SK-N-SH (cell line): ENCODE results near the gene INTS3.

Experiments used
- EP300 ChIP-seq, 2 experiments: IDR thresholded peaks; 2 replicates each; pipeline versions ENCODE4 v1.4.0 to v1.6.1; 2012; ENCODE audit warnings: borderline replicate concordance in 1 of 2, low read depth in 1 of 2, low read length in 1 of 2
- EZH2phosphoT487 ChIP-seq: fragments of 200-600 bp; sonication (generic); IDR thresholded peaks from 2 replicates; pipeline ENCODE4 v1.6.1; 2017; ENCODE audit warnings: low read depth, mixed run types, mild to moderate bottlenecking, antibody characterized with exemption, moderate library complexity, borderline replicate concordance
- JUND ChIP-seq: IDR thresholded peaks from 2 replicates; pipeline ENCODE4 v1.4.0; 2012
- MEF2A ChIP-seq: IDR thresholded peaks from 2 replicates; pipeline ENCODE4 v1.4.0; 2012; ENCODE audit warnings: low read depth, borderline replicate concordance
- POLR2AphosphoS5 ChIP-seq: IDR thresholded peaks from 2 replicates; pipeline ENCODE4 v1.6.1; 2012; ENCODE audit warnings: low read depth, low read length
- RAD21 ChIP-seq: IDR thresholded peaks from 2 replicates; pipeline ENCODE4 v1.6.1; 2012; ENCODE audit warnings: mild to moderate bottlenecking, low read length
- TF ChIP-seq, protein P1 (sequence below): fragments of 200-600 bp; sonication (generic); IDR thresholded peaks from 2 replicates; pipeline ENCODE4 v1.6.1; 2017; ENCODE audit warnings: antibody characterized with exemption, mild to moderate bottlenecking, moderate library complexity

DNA sequence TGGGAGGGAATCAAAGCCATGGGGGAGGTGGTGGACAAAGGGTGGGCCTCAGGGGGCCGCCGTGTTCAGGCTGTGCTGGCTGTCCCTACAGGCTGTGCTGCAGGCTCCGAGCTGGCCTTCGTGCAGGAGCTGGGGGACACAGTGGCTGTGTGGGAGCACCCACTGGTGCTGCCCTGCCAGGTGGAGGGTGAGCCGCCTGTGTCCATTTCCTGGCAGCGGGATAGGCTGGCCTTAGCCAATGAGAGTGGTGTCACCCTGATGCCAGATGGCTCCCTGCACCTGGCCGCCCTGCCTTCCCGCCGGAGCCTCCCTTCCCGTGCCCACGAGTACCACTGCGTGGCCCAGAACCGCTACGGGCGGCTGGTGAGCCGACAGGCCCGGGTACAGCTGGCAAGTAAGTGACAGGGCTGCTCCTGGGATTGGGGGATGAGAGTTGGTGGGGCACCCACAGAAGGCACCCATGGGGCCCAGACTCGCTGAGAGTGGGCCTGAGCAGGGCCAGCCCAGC is 67.5 kb downstream of the INTS3 start:
- TF ChIP-seq EZH2phosphoT487 = no peak
- no peak for TF ChIP-seq MEF2A
- TF ChIP-seq, protein P1, sequence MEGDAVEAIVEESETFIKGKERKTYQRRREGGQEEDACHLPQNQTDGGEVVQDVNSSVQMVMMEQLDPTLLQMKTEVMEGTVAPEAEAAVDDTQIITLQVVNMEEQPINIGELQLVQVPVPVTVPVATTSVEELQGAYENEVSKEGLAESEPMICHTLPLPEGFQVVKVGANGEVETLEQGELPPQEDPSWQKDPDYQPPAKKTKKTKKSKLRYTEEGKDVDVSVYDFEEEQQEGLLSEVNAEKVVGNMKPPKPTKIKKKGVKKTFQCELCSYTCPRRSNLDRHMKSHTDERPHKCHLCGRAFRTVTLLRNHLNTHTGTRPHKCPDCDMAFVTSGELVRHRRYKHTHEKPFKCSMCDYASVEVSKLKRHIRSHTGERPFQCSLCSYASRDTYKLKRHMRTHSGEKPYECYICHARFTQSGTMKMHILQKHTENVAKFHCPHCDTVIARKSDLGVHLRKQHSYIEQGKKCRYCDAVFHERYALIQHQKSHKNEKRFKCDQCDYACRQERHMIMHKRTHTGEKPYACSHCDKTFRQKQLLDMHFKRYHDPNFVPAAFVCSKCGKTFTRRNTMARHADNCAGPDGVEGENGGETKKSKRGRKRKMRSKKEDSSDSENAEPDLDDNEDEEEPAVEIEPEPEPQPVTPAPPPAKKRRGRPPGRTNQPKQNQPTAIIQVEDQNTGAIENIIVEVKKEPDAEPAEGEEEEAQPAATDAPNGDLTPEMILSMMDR = no peak
- TF ChIP-seq RAD21 = no peak
- TF ChIP-seq EP300 (IDR thresholded peaks at IDR 0.05; ENCODE audit: borderline replicate concordance in 1 of 2, low read depth in 1 of 2, low read length in 1 of 2) = no peak
- TF ChIP-seq JUND = no peak
- TF ChIP-seq POLR2AphosphoS5 = no peak
